ENCODE data around the gene PTRHD1. TPM values are rescaled to one million over a fixed set of nuclear protein-coding genes. Genes with fewer than 3 reads are reported as not detected.

PTRHD1 gene
- total RNA-seq, 1 donor from 2014 or later: 36.0 TPM

GRCh38 chr2:24797644-24798043 lies 4.5 kb upstream of the PTRHD1 start:
- no peak for TF ChIP-seq CTCF (IDR thresholded peaks at IDR 0.05; ENCODE audit: unreplicated experiment)
- H3K36me3 Mint-ChIP-seq (ENCODE audit: low read depth, unreplicated experiment): peaks cover 39% of the 10 kb centered on the region
- no peak overlapping the region for H3K27ac Mint-ChIP-seq (ENCODE audit: unreplicated experiment)
- peaks cover 7% of the 10 kb centered on the region for H3K27me3 Mint-ChIP-seq (ENCODE audit: unreplicated experiment)
- no peak for DNase-seq (ENCODE audit: low spot score)
- H3K4me1 Mint-ChIP-seq (ENCODE audit: unreplicated experiment): peaks cover 18% of the 10 kb centered on the region
- no peak overlapping the region for H3K4me3 Mint-ChIP-seq (ENCODE audit: unreplicated experiment)
- H3K9me3 Mint-ChIP-seq (ENCODE audit: unreplicated experiment): no peaks in the 10 kb centered on the region

- no peak for TF ChIP-seq CTCF (IDR thresholded peaks at IDR 0.05; ENCODE audit: unreplicated experiment)
- no peaks in the 10 kb centered on the region for H3K9me3 Mint-ChIP-seq (ENCODE audit: unreplicated experiment)
- peaks cover 7% of the 10 kb centered on the region for H3K27me3 Mint-ChIP-seq (ENCODE audit: unreplicated experiment)
- H3K27ac Mint-ChIP-seq (ENCODE audit: unreplicated experiment): peak overlapping the region; percentile 98
- H3K36me3 Mint-ChIP-seq (ENCODE audit: low read depth, unreplicated experiment): peaks cover 24% of the 10 kb centered on the region
- peaks cover 23% of the 10 kb centered on the region for H3K4me1 Mint-ChIP-seq (ENCODE audit: unreplicated experiment)
- peak; percentile 37 for DNase-seq (ENCODE audit: low spot score)
- H3K4me3 Mint-ChIP-seq (ENCODE audit: unreplicated experiment): peak overlapping the region; percentile 97
These were observed 707 bp upstream of the PTRHD1 start for GRCh38 chr2:24793761-24794435.

GRCh38 chr2:24792542-24792873 lies 683 bp downstream of the PTRHD1 start:
- peaks cover 12% of the 10 kb centered on the region for H3K36me3 Mint-ChIP-seq (ENCODE audit: low read depth, unreplicated experiment)
- peaks cover 5% of the 10 kb centered on the region for H3K27me3 Mint-ChIP-seq (ENCODE audit: unreplicated experiment)
- TF ChIP-seq CTCF (IDR thresholded peaks at IDR 0.05; ENCODE audit: unreplicated experiment): no peak
- peaks cover 29% of the 10 kb centered on the region for H3K4me1 Mint-ChIP-seq (ENCODE audit: unreplicated experiment)
- no peak for DNase-seq (ENCODE audit: low spot score)
- H3K27ac Mint-ChIP-seq (ENCODE audit: unreplicated experiment): peak overlapping the region; percentile 98
- H3K4me3 Mint-ChIP-seq (ENCODE audit: unreplicated experiment): peak overlapping the region; percentile 97
- no peaks in the 10 kb centered on the region for H3K9me3 Mint-ChIP-seq (ENCODE audit: unreplicated experiment)

- H3K4me1 Mint-ChIP-seq (ENCODE audit: unreplicated experiment): peaks cover 29% of the 10 kb centered on the region
- no peaks in the 10 kb centered on the region for H3K9me3 Mint-ChIP-seq (ENCODE audit: unreplicated experiment)
- H3K36me3 Mint-ChIP-seq (ENCODE audit: low read depth, unreplicated experiment): peaks cover 6% of the 10 kb centered on the region
- no peak for DNase-seq (ENCODE audit: low spot score)
- no peak for TF ChIP-seq CTCF (IDR thresholded peaks at IDR 0.05; ENCODE audit: unreplicated experiment)
- H3K27me3 Mint-ChIP-seq (ENCODE audit: unreplicated experiment): peaks cover 5% of the 10 kb centered on the region
- no peak overlapping the region for H3K27ac Mint-ChIP-seq (ENCODE audit: unreplicated experiment)
- no peak overlapping the region for H3K4me3 Mint-ChIP-seq (ENCODE audit: unreplicated experiment)
These were observed 1.7 kb downstream of the PTRHD1 start for GRCh38 chr2:24791452-24791851.

GRCh38 chr2:24788816-24789215 lies 4.4 kb downstream of the PTRHD1 start:
- Mint-ChIP-seq H3K9me3 (ENCODE audit: unreplicated experiment) (no peaks in the 10 kb centered on the region), H3K27me3 (ENCODE audit: unreplicated experiment) (peaks cover 3% of the 10 kb centered on the region), H3K36me3 (ENCODE audit: low read depth, unreplicated experiment) (peaks cover 3% of the 10 kb centered on the region), H3K4me3 (ENCODE audit: unreplicated experiment) (no peak overlapping the region), H3K4me1 (ENCODE audit: unreplicated experiment) (peaks cover 18% of the 10 kb centered on the region), H3K27ac (ENCODE audit: unreplicated experiment) (no peak overlapping the region)
- no peak for DNase-seq (ENCODE audit: low spot score)
- no peak for TF ChIP-seq CTCF (IDR thresholded peaks at IDR 0.05; ENCODE audit: unreplicated experiment)

Data from endothelial cell (in vitro differentiated cells).